Central memory CD8-positive, alpha-beta T cell (primary cell): ENCODE measurements around the gene DAO.
"Not testable (repeated sequence)": the region's sequence is repeated elsewhere in the genome, so short reads cannot be mapped to it uniquely, and the experiment has no call there.

Experiments used
- ATAC-seq: fragments of 150-1000 bp; cut with Tn5 transposase; replicated peaks from 2 replicates; pipeline ENCODE4 v1.10.0; 2022; ENCODE audit warnings: mild to moderate bottlenecking, moderate FRiP score, moderate number of reproducible peaks; ENCODE audit not compliant: poor library complexity, severe bottlenecking; ENCODE audit errors: extremely low read depth
- DNase-seq, 2 donors: peaks; one replicate each; pipeline ENCODE4 v3.0.0; 2021; ENCODE audit warnings: low spot score in 2 of 2
- H3K27ac Mint-ChIP-seq: one replicate; pipeline ENCODE4 v1.8.0; 2022; ENCODE audit warnings: low read depth, mild to moderate bottlenecking, moderate library complexity, mixed read lengths
- H3K27me3 Mint-ChIP-seq: one replicate; pipeline ENCODE4 v1.8.0; 2022; ENCODE audit warnings: mixed read lengths
- H3K36me3 Mint-ChIP-seq: one replicate; pipeline ENCODE4 v1.8.0; 2022; ENCODE audit warnings: mild to moderate bottlenecking, moderate library complexity, mixed read lengths; ENCODE audit not compliant: insufficient read depth
- H3K4me1 Mint-ChIP-seq: one replicate; pipeline ENCODE4 v1.8.0; 2022; ENCODE audit warnings: mixed read lengths
- H3K4me3 Mint-ChIP-seq: one replicate; pipeline ENCODE4 v1.8.0; 2022; ENCODE audit warnings: mild to moderate bottlenecking, moderate library complexity, mixed read lengths
- H3K9me3 Mint-ChIP-seq: one replicate; pipeline ENCODE4 v1.8.0; 2022; ENCODE audit warnings: mixed read lengths

Gene DAO

DNA sequence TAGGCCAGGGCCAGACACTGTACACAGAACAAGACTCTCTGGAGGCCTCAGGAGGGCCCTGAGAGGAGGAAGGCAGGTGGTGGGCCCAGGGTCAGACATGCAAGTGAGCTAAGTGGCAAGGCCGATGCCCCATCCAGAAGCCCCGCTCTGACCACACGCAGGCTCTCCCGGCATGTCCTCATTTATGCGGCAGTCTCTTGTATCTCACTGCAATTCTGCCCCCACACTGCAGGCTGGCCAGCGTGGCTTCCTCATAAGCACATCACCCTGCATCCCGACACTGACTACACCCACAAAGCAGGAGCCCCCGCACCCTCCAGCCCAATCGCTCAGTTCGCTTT, 40.0 kb upstream of the DAO start:
- peaks cover 46% of the 10 kb centered on the region for H3K4me1 Mint-ChIP-seq
- DNase-seq (no peak), ATAC-seq (no peak)
- no peaks in the 10 kb centered on the region for H3K9me3 Mint-ChIP-seq
- H3K4me3 Mint-ChIP-seq, result no peak overlapping the region
- no peaks in the 10 kb centered on the region for H3K36me3 Mint-ChIP-seq
- H3K27me3 Mint-ChIP-seq, result no peaks in the 10 kb centered on the region
- H3K27ac Mint-ChIP-seq, result peak overlapping the region; percentile 99

DNA sequence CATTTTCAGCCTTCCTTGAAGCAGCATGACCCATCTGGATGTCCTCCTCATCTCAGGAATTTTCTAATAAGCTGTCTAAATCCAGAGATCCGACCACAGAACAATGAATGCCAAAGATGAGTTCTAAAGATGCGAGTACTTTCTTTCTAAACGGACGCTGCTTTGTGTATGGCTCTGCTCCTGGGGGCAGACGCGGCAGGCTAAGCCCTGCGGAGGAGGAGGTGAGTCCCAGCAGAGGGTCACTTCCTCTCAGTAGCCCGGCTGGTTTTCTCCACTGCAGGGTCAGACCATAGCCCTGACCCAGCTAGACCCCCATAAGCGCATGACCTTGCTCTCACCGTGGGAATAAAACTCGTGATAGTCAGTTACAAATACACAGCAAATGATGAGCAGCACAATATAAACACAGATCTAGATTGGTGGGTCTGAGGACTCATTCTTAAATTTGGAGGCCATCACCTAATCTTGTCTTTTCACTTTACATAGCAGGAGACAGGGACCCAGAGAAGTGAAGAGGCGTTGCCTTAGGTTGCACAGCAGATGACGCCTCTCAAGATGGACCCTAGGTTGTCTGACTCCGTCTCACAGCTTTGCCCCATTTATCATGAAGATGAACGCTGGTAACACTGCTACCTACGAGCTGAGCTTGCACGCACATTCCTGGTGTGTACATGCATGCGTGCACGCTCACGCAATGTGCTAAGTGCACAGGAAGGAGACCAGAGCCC, 39.1 kb upstream of the DAO start:
- H3K27me3 Mint-ChIP-seq, result no peaks in the 10 kb centered on the region
- H3K36me3 Mint-ChIP-seq, result peaks cover under 1% of the 10 kb centered on the region
- H3K9me3 Mint-ChIP-seq, result no peaks in the 10 kb centered on the region
- DNase-seq (no peak), ATAC-seq (no peak)
- no peak overlapping the region for H3K4me3 Mint-ChIP-seq
- no peak overlapping the region for H3K27ac Mint-ChIP-seq
- H3K4me1 Mint-ChIP-seq, result peaks cover 42% of the 10 kb centered on the region

- not testable (repeated sequence) for H3K4me3 Mint-ChIP-seq, H3K9me3 Mint-ChIP-seq, DNase-seq, H3K36me3 Mint-ChIP-seq, ATAC-seq, H3K27me3 Mint-ChIP-seq
- Mint-ChIP-seq H3K4me1 (peaks cover 41% of the 10 kb centered on the region), H3K27ac (peak overlapping the region; percentile 69)
These were observed 38.1 kb upstream of the DAO start for GRCh38 chr12:108841825-108842224.

- peaks cover 37% of the 10 kb centered on the region for H3K4me1 Mint-ChIP-seq
- ATAC-seq, result no peak
- DNase-seq, result no peak
- peaks cover 4% of the 10 kb centered on the region for H3K36me3 Mint-ChIP-seq
- no peaks in the 10 kb centered on the region for H3K27me3 Mint-ChIP-seq
- H3K4me3 Mint-ChIP-seq, result no peak overlapping the region
- H3K9me3 Mint-ChIP-seq, result no peaks in the 10 kb centered on the region
- no peak overlapping the region for H3K27ac Mint-ChIP-seq
These were observed 37.5 kb upstream of the DAO start for GRCh38 chr12:108842361-108842760.

- no peak overlapping the region for H3K27ac Mint-ChIP-seq
- no peak overlapping the region for H3K4me3 Mint-ChIP-seq
- no peaks in the 10 kb centered on the region for H3K27me3 Mint-ChIP-seq
- no peaks in the 10 kb centered on the region for H3K9me3 Mint-ChIP-seq
- DNase-seq (no peak), ATAC-seq (no peak)
- peaks cover 7% of the 10 kb centered on the region for H3K36me3 Mint-ChIP-seq
- peaks cover 35% of the 10 kb centered on the region for H3K4me1 Mint-ChIP-seq
These were observed 36.7 kb upstream of the DAO start for GRCh38 chr12:108843187-108843586.

DNA sequence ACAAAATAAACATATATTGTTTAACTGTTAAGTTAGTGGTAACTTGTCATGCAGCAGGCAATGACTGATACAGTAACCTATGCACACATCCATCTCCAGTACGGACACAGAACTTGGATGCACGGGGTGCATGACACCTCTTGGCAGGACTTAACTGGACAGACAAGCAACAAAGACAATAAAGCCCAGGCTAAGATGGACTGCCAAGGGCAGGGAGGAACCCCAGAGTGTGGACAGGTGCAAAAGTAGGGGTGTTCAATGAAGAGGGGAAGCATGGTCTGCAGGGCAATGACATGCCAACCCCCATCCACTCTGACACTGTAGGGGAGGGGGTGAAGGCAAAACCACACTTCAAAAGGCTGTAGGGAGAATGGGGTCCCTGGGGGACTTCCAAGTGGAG, 34.2 kb upstream of the DAO start:
- Mint-ChIP-seq H3K4me1 (peaks cover 19% of the 10 kb centered on the region), H3K36me3 (peaks cover 7% of the 10 kb centered on the region), H3K27me3 (no peaks in the 10 kb centered on the region), H3K4me3 (no peak overlapping the region), H3K27ac (no peak overlapping the region), H3K9me3 (no peaks in the 10 kb centered on the region)
- DNase-seq (no peak), ATAC-seq (no peak)

DNA sequence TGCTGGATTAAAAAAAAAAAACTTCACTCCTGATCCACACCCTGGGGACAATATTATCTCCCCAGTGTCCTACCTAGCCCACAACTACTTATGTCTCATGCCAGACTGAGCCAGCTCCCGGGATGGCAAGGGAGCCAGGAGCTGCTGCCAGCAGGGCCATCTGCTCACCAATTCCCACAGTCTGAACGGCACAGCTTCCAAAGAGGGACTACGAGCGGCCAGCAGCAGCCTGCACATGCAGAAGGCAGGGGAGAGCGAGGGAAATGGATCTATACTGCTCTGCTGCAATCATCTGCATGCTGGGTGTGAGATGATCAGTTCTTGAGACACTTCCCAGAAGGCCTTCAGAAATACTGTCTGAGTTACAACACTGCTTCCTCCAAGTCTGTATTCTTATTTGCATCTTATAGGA, 33.6 kb upstream of the DAO start:
- Mint-ChIP-seq H3K36me3 (peaks cover 7% of the 10 kb centered on the region), H3K27me3 (no peaks in the 10 kb centered on the region), H3K9me3 (no peaks in the 10 kb centered on the region), H3K4me3 (no peak overlapping the region), H3K27ac (no peak overlapping the region), H3K4me1 (peaks cover 19% of the 10 kb centered on the region)
- ATAC-seq (no peak), DNase-seq (no peak)

DNA sequence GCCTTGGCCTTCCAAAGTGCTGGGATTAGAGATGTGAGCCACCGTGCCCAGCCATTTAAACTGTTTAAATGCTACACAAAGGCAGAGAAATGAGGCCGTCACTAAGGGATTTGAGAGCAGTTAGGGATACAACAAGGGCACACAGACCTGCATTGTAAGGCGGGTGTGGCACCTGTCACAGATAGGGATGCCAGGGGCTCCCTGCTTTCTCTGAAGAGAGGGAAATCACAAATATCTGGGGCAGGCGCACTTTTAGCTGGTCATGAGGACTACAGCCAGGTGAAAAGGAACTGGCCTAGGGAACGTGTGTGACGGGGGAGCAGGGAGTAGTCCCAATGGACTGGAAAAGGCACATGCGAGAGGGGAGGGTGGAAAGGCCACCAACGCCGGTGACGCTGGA, 32.2 kb upstream of the DAO start:
- H3K4me1 Mint-ChIP-seq, result peaks cover 13% of the 10 kb centered on the region
- no peak for ATAC-seq
- no peak for DNase-seq
- no peak overlapping the region for H3K27ac Mint-ChIP-seq
- H3K36me3 Mint-ChIP-seq, result peaks cover 11% of the 10 kb centered on the region
- no peaks in the 10 kb centered on the region for H3K9me3 Mint-ChIP-seq
- H3K27me3 Mint-ChIP-seq, result no peaks in the 10 kb centered on the region
- no peak overlapping the region for H3K4me3 Mint-ChIP-seq

GRCh38 chr12:108849660-108850059, 30.2 kb upstream of the DAO start:
- Mint-ChIP-seq H3K4me1 (peaks cover 30% of the 10 kb centered on the region), H3K36me3 (peaks cover 11% of the 10 kb centered on the region), H3K9me3 (no peaks in the 10 kb centered on the region), H3K4me3 (no peak overlapping the region), H3K27ac (no peak overlapping the region), H3K27me3 (no peaks in the 10 kb centered on the region)
- no peak for DNase-seq
- no peak for ATAC-seq

- peak overlapping the region; percentile 55 for H3K27ac Mint-ChIP-seq
- no peak for DNase-seq
- no peaks in the 10 kb centered on the region for H3K9me3 Mint-ChIP-seq
These were observed 28.9 kb upstream of the DAO start for GRCh38 chr12:108850854-108851573.

DNA sequence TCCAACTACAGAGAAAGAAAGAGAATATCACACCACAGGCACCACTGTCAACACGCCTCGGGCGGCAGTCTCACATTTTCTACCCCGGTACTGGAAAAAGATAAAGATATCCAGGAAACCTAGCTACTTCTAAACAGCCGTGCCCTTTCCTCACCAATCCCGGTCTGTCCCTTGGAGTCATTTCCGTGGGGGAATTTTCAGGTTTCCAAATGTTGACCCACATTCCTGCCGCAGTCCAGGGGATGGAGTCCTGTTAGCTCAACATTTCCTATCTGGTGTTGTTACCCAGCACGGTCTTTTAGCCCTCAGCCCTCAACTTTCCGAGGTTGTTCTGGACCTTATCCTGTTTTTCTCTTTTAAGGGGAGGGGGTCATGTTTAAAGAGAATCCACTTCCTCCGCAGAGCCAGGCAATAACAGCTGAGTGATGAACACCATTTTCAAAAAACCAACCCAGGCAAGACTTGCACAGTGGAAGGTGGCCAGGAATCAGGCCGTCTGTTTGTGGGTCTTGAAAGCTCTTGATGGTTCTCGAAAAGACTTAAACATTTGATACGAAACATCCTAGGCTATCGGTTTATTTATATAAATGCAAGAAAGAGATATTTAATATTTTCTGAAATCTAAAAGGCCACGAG, 27.1 kb upstream of the DAO start:
- Mint-ChIP-seq H3K27me3 (no peaks in the 10 kb centered on the region), H3K9me3 (no peaks in the 10 kb centered on the region), H3K27ac (peak overlapping the region; percentile 63)

More at GRCh38 chr12:108850854-108851573, 28.9 kb upstream of the DAO start:
- Mint-ChIP-seq H3K27me3 (no peaks in the 10 kb centered on the region), H3K4me1 (peaks cover 37% of the 10 kb centered on the region), H3K36me3 (peaks cover 9% of the 10 kb centered on the region), H3K4me3 (no peak overlapping the region)
- no peak for ATAC-seq

DNA sequence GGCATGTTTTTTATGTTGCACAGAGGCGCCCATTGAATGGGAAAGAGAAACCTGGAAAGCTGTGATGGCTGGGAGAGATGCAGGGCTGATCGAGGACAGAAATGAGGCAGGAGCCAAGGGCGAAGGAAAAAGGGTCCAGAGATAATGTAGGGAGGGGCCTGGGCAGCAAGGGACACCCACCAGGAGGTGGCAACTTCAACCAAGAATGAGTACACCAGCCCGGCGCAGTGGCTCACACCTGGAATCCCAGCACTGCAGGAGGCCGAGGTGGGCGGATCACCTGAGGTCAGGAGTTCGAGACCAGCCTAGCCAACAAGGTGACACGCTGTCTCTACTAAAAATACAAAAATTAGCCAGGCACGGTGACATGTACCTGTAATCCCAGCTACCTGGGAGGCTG, 26.5 kb upstream of the DAO start:
- H3K36me3 Mint-ChIP-seq, result peaks cover 12% of the 10 kb centered on the region
- no peak overlapping the region for H3K4me3 Mint-ChIP-seq
- H3K27ac Mint-ChIP-seq, result peak overlapping the region; percentile 63
- ATAC-seq, result no peak
- no peaks in the 10 kb centered on the region for H3K9me3 Mint-ChIP-seq
- DNase-seq, result no peak
- H3K27me3 Mint-ChIP-seq, result no peaks in the 10 kb centered on the region
- peaks cover 45% of the 10 kb centered on the region for H3K4me1 Mint-ChIP-seq

More for the DNA sequence above, 27.1 kb upstream of the DAO start:
- ATAC-seq, result no peak
- Mint-ChIP-seq H3K4me3 (no peak overlapping the region), H3K36me3 (peaks cover 14% of the 10 kb centered on the region), H3K4me1 (peaks cover 43% of the 10 kb centered on the region)
- no peak for DNase-seq

DNA sequence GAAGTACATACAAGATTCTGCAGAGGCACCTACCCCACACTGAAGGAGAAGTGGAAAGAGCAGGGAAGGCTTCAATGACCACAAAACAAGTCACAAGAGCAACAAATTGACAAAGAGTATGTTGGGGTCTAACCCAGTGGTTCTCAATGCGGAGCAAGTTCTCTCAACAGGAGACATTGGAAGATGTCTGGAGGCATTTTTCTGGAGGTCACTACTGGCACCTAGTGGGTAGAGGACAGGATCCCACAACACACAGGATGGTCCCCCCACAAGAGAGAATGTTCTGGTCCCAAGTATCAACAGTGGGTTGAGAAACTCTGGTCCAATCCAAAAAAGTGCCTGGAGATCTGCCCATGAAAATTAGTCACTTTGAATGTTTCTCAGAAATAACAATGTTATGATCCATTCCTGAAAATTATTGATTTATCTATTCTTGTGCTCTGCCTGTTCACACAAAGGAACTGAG, 25.9 kb upstream of the DAO start:
- peaks cover 51% of the 10 kb centered on the region for H3K4me1 Mint-ChIP-seq
- DNase-seq, result no peak
- H3K36me3 Mint-ChIP-seq, result peaks cover 12% of the 10 kb centered on the region
- ATAC-seq, result no peak
- H3K4me3 Mint-ChIP-seq, result no peak overlapping the region
- no peaks in the 10 kb centered on the region for H3K9me3 Mint-ChIP-seq
- peak overlapping the region; percentile 63 for H3K27ac Mint-ChIP-seq
- no peaks in the 10 kb centered on the region for H3K27me3 Mint-ChIP-seq
